Left lung (tissue), 10 donors: ENCODE measurements around the gene SLC30A9. TPM values are rescaled to one million over a fixed set of nuclear protein-coding genes. Genes with fewer than 3 reads are reported as not detected.

Experiments
- ATAC-seq: fragments of 200-7000 bp; cut with Tn5 transposase; one replicate; pipeline ENCODE4 v1.9.1; 2020; ENCODE audit warnings: moderate library complexity
- DNase-seq, 4 donors: peaks; one replicate each; pipeline ENCODE4 v3.0.0-alpha.2; 2013 to 2020
- H3K27ac ChIP-seq, 2 donors: fragments of 200-600 bp; sonication (generic) in 1 of 2; one replicate each; pipeline versions ENCODE4 v1.5.0 to v1.8.0; 2020 to 2021
- H3K27me3 ChIP-seq, 2 donors: fragments of 200-600 bp; sonication (generic) in 1 of 2; one replicate each; pipeline versions ENCODE4 v1.5.0 to v1.8.0; 2020 to 2021
- H3K36me3 ChIP-seq, 2 donors: fragments of 200-600 bp; sonication (generic) in 1 of 2; one replicate each; pipeline versions ENCODE4 v1.5.0 to v1.8.0; 2020 to 2021
- H3K4me1 ChIP-seq, 2 donors: fragments of 200-600 bp; one replicate each; pipeline ENCODE4 v1.8.0; 2021
- H3K4me3 ChIP-seq, 2 donors: fragments of 200-600 bp; sonication (generic) in 1 of 2; one replicate each; pipeline versions ENCODE4 v1.5.0 to v1.8.0; 2020 to 2021; ENCODE audit warnings: mild to moderate bottlenecking in 1 of 2
- H3K9me3 ChIP-seq, 2 donors: fragments of 200-600 bp; sonication (generic) in 1 of 2; one replicate each; pipeline versions ENCODE4 v1.5.0 to v1.8.0; 2020 to 2021
- CTCF ChIP-seq, 2 donors: fragments of 200-600 bp; sonication (generic) in 1 of 2; IDR thresholded peaks; one replicate each; pipeline versions ENCODE4 v1.5.0 to v1.8.0; 2021; ENCODE audit warnings: antibody characterized with exemption in 2 of 2
- intact Hi-C, 2 donors: fragments of 100-400 bp; cut with DNase I; formaldehyde crosslinking; loops; one replicate each; pipeline versions ENCODE4 v1.11.2 to v1.14.2; 2022
- polyA plus RNA-seq, 6 donors: library from polyadenylated mRNA; unstranded; fragments of 120-200 nt; gene quantifications; one replicate each; pipeline ENCODE4 v1.2.1, GENCODE V29; 2013; ENCODE audit not compliant: insufficient read length in 6 of 6
- total RNA-seq, 2 donors: library from RNA; stranded (reverse); fragmentation: NEBNext Ultra II Directional; extraction: Animal tissue kit (Norgen Biotek cat#: 25700); gene quantifications; one replicate each; pipeline ENCODE4 v1.2.1, GENCODE V29; 2021
- donor health status: DM: no; HTN: yes; CAD: no.
- donor health status: DM: no; HTN: no; CAD: no.

Gene SLC30A9
- total and polyA plus RNA-seq, 8 donors: 45.7 to 90.8 (median 84.0) TPM

GRCh38 chr4:42088386-42088785 lies 98.1 kb downstream of the SLC30A9 start:
- no peak for TF ChIP-seq CTCF (IDR thresholded peaks at IDR 0.05)
- H3K9me3 ChIP-seq: no peaks in the 10 kb centered on the region
- no peak overlapping the region for H3K27ac ChIP-seq
- H3K4me1 ChIP-seq: no peaks in the 10 kb centered on the region
- DNase-seq (no peak), ATAC-seq (no peak)
- intact Hi-C loops: no loop called here
- H3K36me3 ChIP-seq: peaks cover 0 to 24% of the 10 kb centered on the region in 2 donors
- H3K4me3 ChIP-seq: no peak overlapping the region
- H3K27me3 ChIP-seq: no peaks in the 10 kb centered on the region

GRCh38 chr4:42101446-42101975 lies 111.2 kb downstream of the SLC30A9 start:
- Histone ChIP-seq H3K4me1 (no peaks in the 10 kb centered on the region), H3K27ac (no peak overlapping the region), H3K4me3 (no peak overlapping the region), H3K9me3 (no peaks in the 10 kb centered on the region), H3K27me3 (no peaks in the 10 kb centered on the region), H3K36me3 (no peaks in the 10 kb centered on the region)
- DNase-seq: no peak
- TF ChIP-seq CTCF (IDR thresholded peaks at IDR 0.05): no peak
- intact Hi-C loops: no loop called here
- no peak for ATAC-seq

DNA sequence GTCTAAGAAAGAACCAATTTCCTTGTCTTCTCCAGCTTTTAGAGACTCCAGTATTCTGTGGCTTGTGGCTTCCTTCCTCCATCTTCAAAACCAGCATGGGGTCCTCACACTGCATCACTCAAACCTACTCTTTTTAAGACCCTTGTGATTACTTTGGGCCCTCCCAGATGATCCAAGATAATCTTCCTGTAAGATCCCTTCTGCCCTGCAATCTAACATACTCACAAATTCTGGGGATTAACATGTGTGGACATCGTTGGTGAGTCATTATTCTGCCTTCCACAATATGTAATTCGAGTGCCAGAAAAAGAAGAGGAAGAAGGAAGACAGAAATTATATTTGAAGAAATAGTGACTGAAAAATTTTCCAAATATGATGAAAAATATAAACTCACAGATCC lies 114.2 kb downstream of the SLC30A9 start:
- DNase-seq: no peak
- no peak for TF ChIP-seq CTCF (IDR thresholded peaks at IDR 0.05)
- H3K4me3 ChIP-seq: no peak overlapping the region
- intact Hi-C loops: no loop called here
- H3K4me1 ChIP-seq: no peaks in the 10 kb centered on the region
- no peak for ATAC-seq
- no peak overlapping the region for H3K27ac ChIP-seq
- no peaks in the 10 kb centered on the region for H3K27me3 ChIP-seq
- no peaks in the 10 kb centered on the region for H3K36me3 ChIP-seq
- peaks cover 0 to 5% of the 10 kb centered on the region in 2 donors for H3K9me3 ChIP-seq

DNA sequence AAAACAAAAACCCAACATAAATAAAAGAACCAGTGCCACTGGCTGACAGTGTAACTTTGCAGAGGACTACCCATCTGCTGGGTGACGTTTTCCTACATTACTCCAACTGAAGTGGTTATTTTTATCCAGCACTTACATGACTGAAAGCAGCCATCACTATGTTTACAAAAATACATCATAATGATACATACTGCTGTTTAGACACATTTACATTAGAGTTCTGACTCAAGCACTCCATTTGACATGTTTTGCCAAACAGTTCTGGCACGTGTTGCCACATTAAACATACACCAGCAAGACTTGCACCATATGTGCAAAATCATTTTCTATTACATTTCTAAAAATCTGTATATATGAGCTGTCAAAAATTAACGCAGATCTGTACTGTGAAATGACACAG lies 122.5 kb downstream of the SLC30A9 start:
- H3K36me3 ChIP-seq: no peaks in the 10 kb centered on the region
- no peaks in the 10 kb centered on the region for H3K4me1 ChIP-seq
- H3K27ac ChIP-seq: no peak overlapping the region
- no peak for TF ChIP-seq CTCF (IDR thresholded peaks at IDR 0.05)
- no peak overlapping the region for H3K4me3 ChIP-seq
- ATAC-seq: no peak
- no peak for DNase-seq
- intact Hi-C loops: no loop called here
- H3K27me3 ChIP-seq: no peaks in the 10 kb centered on the region
- peaks cover 0 to 5% of the 10 kb centered on the region in 2 donors for H3K9me3 ChIP-seq

DNA sequence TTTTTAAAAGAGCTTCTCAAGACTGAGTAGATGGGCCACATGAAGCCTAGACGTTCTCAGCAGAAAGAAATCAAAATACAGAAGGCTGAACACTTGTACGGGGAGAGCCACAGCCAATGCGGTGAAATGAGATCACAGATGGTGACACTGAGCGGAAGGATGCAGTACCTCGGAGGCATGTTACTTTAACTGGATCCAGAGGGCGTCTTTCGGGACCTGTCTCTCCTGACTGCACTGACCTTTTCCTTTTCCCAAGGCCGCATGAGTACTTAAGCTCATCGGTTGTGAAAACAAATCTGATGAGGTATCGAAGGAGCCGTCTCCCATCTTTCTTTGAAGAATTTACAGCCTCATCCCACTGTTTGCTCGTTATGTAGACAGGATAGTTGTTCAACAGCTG lies 129.6 kb downstream of the SLC30A9 start:
- ATAC-seq (peak; percentile 49), DNase-seq (no peak)
- no peak for TF ChIP-seq CTCF (IDR thresholded peaks at IDR 0.05)

More for the DNA sequence above, 129.6 kb downstream of the SLC30A9 start:
- H3K4me1 ChIP-seq: no peaks in the 10 kb centered on the region
- no peaks in the 10 kb centered on the region for H3K36me3 ChIP-seq
- H3K27ac ChIP-seq: no peak overlapping the region
- no peaks in the 10 kb centered on the region for H3K27me3 ChIP-seq
- H3K4me3 ChIP-seq: no peak overlapping the region
- intact Hi-C loops: no loop called here
- no peaks in the 10 kb centered on the region for H3K9me3 ChIP-seq
